ENCODE results near the gene PPP1R9A.

- TF ChIP-seq POLR2A (IDR thresholded peaks at IDR 0.05), result no peak
- TF ChIP-seq, protein P1, sequence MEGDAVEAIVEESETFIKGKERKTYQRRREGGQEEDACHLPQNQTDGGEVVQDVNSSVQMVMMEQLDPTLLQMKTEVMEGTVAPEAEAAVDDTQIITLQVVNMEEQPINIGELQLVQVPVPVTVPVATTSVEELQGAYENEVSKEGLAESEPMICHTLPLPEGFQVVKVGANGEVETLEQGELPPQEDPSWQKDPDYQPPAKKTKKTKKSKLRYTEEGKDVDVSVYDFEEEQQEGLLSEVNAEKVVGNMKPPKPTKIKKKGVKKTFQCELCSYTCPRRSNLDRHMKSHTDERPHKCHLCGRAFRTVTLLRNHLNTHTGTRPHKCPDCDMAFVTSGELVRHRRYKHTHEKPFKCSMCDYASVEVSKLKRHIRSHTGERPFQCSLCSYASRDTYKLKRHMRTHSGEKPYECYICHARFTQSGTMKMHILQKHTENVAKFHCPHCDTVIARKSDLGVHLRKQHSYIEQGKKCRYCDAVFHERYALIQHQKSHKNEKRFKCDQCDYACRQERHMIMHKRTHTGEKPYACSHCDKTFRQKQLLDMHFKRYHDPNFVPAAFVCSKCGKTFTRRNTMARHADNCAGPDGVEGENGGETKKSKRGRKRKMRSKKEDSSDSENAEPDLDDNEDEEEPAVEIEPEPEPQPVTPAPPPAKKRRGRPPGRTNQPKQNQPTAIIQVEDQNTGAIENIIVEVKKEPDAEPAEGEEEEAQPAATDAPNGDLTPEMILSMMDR (IDR thresholded peaks at IDR 0.05), result no peak
- TF ChIP-seq POLR2AphosphoS5 (IDR thresholded peaks at IDR 0.05), result no peak
These were observed 104.6 kb downstream of the PPP1R9A start for GRCh38 chr7:95011995-95012394.

Data from prostate gland (tissue), 2 donors.